ENCODE data around the gene PRTN3.

- TF ChIP-seq CTCF (IDR thresholded peaks at IDR 0.05; ENCODE audit: low read depth, low read length) (no peak), EZH2phosphoT487 (IDR thresholded peaks at IDR 0.05; ENCODE audit: low read depth) (no peak)
Measured at GRCh38 chr19:795691-796581, 44.9 kb upstream of the PRTN3 start.
